GM10266 (cell line): ENCODE data around the gene RESP18.

Experiments used
- DNase-seq: peaks from one replicate; pipeline ENCODE4 v3.0.0; 2012; ENCODE audit errors: extremely low spot score
- CTCF ChIP-seq: IDR thresholded peaks from 2 replicates; pipeline ENCODE4 v1.5.1; 2012; ENCODE audit warnings: mild to moderate bottlenecking, low read depth; ENCODE audit not compliant: control insufficient read depth, insufficient read depth; ENCODE audit errors: missing control alignments

Gene RESP18

GRCh38 chr2:219350215-219350614 is 17.7 kb upstream of the RESP18 start:
- DNase-seq: no peak
- TF ChIP-seq CTCF: no peak

GRCh38 chr2:219344751-219345430 is 12.3 kb upstream of the RESP18 start:
- TF ChIP-seq CTCF: no peak
- no peak for DNase-seq

- no peak for DNase-seq
- TF ChIP-seq CTCF: no peak
These were observed 2.8 kb upstream of the RESP18 start for GRCh38 chr2:219335373-219335786.

- no peak for DNase-seq
- no peak for TF ChIP-seq CTCF
These were observed 1.5 kb upstream of the RESP18 start for GRCh38 chr2:219334076-219334475.

GRCh38 chr2:219331560-219332213 is 857 bp downstream of the RESP18 start:
- no peak for DNase-seq
- TF ChIP-seq CTCF: no peak

- no peak for TF ChIP-seq CTCF
These were observed 4.8 kb downstream of the RESP18 start for GRCh38 chr2:219327719-219328118.

GRCh38 chr2:219325657-219326315 is 6.8 kb downstream of the RESP18 start:
- DNase-seq: no peak
- TF ChIP-seq CTCF: no peak

More at GRCh38 chr2:219327719-219328118, 4.8 kb downstream of the RESP18 start:
- DNase-seq: no peak
